Measurements from ENCODE around the gene ROS1.

DNA sequence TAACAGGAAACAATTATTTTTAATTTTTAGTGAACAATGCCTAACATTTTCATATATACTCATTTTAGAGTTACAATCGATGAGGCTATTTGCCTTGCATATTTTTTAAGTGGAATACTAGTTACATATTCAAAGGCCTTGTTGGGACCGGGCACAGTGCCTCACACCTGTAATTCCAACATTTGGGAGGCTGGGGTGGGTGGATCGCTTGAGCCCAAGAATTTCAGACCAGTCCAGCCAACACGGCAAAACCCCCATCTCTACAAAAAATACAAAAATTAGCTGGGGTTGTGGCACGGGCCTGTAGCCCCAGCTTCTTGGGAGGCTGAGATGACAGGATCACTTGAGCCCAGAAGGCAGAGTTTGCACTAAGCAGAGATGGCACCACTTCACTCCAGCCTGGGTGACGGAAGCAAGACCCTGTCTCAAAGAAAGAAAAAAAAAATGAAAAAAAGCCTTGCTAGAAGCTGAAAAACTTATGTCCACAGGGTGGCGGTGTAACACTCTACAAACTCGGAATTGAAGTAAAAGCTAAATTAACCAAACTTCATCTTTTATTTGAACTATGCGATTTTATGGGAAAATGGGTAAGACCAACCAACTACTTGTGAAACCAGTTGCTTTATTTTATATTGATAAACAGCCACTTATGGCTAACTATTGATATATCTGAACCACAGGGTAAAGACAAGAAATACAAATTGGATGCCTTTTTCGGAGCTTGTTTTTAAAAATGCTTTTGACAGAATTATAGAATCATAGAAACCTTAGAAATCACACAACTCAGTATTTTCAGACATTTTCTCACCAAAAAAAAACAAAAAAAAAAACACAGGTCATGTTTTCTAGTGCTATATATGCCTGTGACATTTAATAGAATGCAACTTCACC is 24.1 kb upstream of the ROS1 start:
- no peak for TF ChIP-seq POLR2A (IDR thresholded peaks at IDR 0.05)
- TF ChIP-seq, protein P1, sequence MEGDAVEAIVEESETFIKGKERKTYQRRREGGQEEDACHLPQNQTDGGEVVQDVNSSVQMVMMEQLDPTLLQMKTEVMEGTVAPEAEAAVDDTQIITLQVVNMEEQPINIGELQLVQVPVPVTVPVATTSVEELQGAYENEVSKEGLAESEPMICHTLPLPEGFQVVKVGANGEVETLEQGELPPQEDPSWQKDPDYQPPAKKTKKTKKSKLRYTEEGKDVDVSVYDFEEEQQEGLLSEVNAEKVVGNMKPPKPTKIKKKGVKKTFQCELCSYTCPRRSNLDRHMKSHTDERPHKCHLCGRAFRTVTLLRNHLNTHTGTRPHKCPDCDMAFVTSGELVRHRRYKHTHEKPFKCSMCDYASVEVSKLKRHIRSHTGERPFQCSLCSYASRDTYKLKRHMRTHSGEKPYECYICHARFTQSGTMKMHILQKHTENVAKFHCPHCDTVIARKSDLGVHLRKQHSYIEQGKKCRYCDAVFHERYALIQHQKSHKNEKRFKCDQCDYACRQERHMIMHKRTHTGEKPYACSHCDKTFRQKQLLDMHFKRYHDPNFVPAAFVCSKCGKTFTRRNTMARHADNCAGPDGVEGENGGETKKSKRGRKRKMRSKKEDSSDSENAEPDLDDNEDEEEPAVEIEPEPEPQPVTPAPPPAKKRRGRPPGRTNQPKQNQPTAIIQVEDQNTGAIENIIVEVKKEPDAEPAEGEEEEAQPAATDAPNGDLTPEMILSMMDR (IDR thresholded peaks at IDR 0.05): peak; percentile 69 to 84 (median 74)

All from right lobe of liver (tissue), 4 donors.